IPS-15b (cell line): Measurements from ENCODE around the gene COL4A3.
"Not testable (repeated sequence)": the region's sequence is repeated elsewhere in the genome, so short reads cannot be mapped to it uniquely, and the experiment has no call there.

Experiments
- H3K27me3 ChIP-seq: one replicate; pipeline ENCODE4 v1.6.1; 2013; ENCODE audit warnings: low read length; ENCODE audit not compliant: control insufficient read depth, insufficient read depth
- H3K36me3 ChIP-seq: one replicate; pipeline ENCODE4 v1.6.1; 2013; ENCODE audit warnings: low read length; ENCODE audit not compliant: control insufficient read depth, insufficient read depth
- H3K4me1 ChIP-seq: one replicate; pipeline ENCODE4 v1.6.1; 2013; ENCODE audit warnings: mild to moderate bottlenecking, low read length; ENCODE audit not compliant: control insufficient read depth, insufficient read depth
- H3K4me3 ChIP-seq: one replicate; pipeline ENCODE4 v1.5.1; 2013; ENCODE audit warnings: low read depth, low read length
- H3K9ac ChIP-seq: one replicate; pipeline ENCODE4 v1.6.1; 2013; ENCODE audit warnings: low read depth, mild to moderate bottlenecking, low read length
- H3K9me3 ChIP-seq: one replicate; pipeline ENCODE4 v1.6.1; 2013; ENCODE audit warnings: mild to moderate bottlenecking, low read length; ENCODE audit not compliant: control insufficient read depth, insufficient read depth

The COL4A3 gene

DNA sequence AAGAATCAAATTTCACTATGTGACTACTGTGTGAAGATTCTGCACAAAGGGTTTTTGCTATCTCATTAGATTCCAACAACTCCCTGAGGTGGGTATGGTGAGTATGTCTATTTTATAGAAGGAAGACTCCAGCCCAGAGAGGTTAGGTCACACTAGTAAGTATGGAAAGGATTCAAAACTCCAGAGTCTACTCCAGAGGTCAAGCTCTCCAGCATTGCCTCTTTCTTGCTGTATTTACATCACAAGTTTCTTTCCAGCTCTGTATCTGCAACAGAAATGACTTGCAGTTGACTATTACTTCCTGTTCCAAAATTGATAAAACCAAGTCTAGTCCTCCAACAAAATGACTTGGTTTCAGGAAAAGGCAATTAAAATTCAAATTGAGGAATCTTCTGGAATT lies 2.5 kb upstream of the COL4A3 start:
- Histone ChIP-seq H3K9ac (no peak overlapping the region), H3K4me3 (no peak overlapping the region), H3K4me1 (no peaks in the 10 kb centered on the region), H3K27me3 (peaks cover 52% of the 10 kb centered on the region), H3K36me3 (no peaks in the 10 kb centered on the region), H3K9me3 (no peaks in the 10 kb centered on the region)

DNA sequence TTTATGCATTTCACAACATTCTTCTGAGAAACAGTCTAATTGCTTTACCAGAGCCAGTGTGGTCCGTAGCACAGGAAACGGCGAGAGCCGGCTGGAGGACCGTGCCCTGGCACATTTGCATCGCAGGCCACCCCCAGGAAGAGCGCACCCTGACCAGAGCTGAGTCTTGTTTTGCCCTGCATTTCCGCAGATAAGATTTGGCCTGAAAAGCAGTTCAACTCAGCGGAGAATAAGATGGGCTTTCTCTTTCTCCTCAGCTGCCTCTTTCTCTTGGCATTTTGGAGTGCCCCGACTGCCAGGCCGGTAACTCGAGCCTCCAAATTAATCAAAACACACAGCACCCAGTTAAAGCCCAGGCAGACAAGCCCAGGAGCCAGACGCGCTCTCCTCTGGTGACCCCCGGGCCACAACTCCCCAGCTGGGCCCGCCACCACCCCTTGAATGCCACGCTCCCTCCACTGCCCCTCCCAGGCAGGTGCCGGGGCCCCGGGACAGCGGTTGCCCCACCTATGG lies 883 bp upstream of the COL4A3 start:
- Histone ChIP-seq H3K4me3 (peak overlapping the region; percentile 59), H3K9ac (no peak overlapping the region), H3K4me1 (no peaks in the 10 kb centered on the region), H3K9me3 (no peaks in the 10 kb centered on the region), H3K27me3 (peaks cover 52% of the 10 kb centered on the region), H3K36me3 (no peaks in the 10 kb centered on the region)

DNA sequence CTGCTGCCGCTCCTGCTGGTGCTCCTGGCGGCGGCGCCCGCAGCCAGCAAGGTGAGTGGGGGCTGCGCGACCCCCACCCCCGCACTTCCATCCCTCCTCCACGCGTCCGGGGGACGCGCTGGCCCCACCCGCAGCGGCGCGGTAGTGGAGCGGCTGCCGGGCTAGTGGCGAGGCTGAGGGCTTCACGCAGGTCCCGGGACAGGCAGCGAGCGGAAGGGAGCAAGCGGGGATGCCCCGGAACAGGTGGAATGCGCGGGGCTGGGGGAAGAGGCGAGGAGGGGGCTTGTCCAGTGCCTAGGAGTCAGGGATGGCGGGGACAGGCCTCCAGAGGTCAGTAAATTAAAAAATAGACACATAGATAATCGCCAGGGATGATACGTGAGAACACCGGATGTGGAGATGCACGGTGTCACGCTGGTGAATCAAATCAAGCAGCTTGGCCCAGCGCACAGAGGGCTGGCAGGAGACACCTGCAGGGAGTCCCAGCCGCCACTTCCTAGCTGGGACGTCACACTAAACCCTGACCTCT lies 403 bp downstream of the COL4A3 start:
- Histone ChIP-seq H3K9me3 (no peaks in the 10 kb centered on the region), H3K4me1 (no peaks in the 10 kb centered on the region), H3K4me3 (peak overlapping the region; percentile 59), H3K27me3 (peaks cover 52% of the 10 kb centered on the region), H3K36me3 (no peaks in the 10 kb centered on the region), H3K9ac (no peak overlapping the region)

DNA sequence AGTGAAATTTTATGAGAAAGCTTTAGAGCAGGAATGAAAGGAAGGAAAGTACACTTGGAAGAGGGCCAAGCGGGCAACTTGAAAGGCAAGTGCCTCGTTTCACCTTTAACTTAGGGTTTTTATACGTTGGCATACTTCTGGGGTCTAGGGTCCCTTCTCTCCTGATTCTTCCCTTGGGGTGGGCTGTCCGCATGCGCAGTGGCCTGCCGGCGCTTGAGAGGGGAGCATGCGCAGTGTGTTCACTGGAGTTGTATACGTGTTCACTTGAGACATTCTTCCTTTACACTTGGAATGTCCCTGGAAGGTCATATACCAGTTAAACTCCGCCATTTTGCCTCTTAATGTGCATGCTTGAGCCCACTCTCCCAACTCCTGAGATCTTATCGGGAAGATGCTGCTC lies 7.4 kb downstream of the COL4A3 start:
- not testable (repeated sequence) for H3K4me3 ChIP-seq

DNA sequence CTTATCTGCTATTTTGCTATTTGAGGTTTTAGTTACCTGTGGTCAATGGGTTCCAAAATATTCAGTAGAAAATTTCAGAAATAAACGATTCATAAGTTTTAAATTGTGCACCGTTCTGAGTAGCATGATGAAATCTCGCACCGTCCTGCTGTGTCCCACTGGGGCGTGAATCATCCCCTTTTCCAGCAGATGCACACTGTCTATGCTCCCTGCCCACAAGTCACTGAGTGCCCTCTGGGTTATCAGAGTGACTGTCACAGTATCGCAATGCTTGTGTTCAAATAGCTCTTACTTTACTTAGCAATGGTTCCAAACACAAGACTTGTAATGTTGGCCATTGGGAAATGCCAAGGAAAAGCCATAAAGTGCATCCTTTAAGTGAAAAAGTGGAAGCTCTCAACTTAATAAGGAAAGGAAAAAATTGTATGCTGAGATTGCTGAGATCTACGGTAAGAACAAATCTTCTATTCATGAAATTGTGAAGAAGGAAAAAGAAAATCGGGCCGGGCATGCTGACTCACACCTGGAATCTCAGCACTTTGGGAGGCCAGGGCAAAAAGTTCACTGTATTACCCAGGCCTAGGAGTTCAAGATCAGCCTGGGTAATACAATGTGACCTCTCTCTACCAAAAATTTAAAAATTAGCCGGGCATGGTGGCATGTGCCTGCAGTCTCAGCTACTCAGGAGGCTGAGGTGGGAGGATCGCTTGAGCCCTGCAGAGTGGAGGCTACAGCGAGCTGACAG lies 13.3 kb downstream of the COL4A3 start:
- Histone ChIP-seq H3K27me3 (no peaks in the 10 kb centered on the region), H3K9me3 (no peaks in the 10 kb centered on the region), H3K36me3 (no peaks in the 10 kb centered on the region), H3K4me1 (no peaks in the 10 kb centered on the region), H3K9ac (no peak overlapping the region), H3K4me3 (no peak overlapping the region)

More for the DNA sequence above, 7.4 kb downstream of the COL4A3 start:
- not testable (repeated sequence) for H3K27me3 ChIP-seq, H3K36me3 ChIP-seq, H3K9me3 ChIP-seq, H3K4me1 ChIP-seq, H3K9ac ChIP-seq

DNA sequence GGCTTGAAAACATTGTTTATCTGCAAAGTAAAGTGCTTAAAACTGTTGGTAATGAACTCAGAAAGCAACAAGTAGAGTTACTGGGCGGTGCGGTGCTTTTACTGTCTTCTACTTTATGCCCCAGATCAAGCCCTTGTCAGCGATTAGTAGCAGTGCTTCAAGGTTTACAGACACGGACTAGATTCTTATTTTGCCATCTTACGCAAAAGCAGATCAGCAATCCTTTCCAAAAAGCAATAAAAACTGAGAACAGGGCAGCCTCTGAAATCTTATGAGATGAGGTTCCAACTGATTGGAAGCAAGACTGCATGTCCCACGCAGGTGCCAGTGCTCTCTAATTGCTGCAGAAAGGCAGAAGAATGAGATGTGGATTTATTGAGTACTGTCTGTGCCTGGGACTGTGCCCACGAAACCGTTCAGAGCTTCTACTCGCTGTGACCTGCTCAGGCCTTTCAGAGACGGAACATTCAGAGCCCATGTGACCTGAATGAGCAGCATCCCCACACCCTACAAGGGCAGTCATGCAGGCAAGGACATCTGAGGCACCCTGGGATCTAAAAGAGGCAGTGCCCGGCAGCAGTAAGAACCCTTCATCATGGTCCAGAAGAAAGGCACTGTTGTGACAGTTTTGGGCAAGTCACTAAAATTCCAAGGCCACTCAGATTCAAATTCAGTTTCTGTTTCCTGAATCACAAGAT lies 15.7 kb downstream of the COL4A3 start:
- Histone ChIP-seq H3K4me1 (no peaks in the 10 kb centered on the region), H3K9ac (no peak overlapping the region), H3K27me3 (no peaks in the 10 kb centered on the region), H3K36me3 (no peaks in the 10 kb centered on the region), H3K4me3 (no peak overlapping the region), H3K9me3 (no peaks in the 10 kb centered on the region)

DNA sequence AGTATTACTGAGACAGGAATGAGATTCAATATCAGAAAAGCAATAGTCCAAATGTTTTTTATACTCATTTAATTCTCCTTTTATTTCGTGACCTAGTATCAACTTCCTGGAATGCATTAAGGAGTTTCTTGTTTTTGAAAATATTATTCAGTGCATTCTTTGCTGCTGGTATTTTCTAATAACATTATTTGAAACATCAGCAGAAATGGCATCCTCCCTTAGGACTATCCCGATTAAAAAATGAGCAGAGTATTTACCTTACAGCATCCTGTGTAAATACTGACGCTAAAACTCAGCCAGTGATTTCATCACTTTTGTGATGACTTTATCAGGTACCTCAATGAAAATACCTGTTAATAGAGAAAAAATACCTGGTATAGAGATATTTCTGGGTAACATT lies 16.3 kb downstream of the COL4A3 start:
- Histone ChIP-seq H3K27me3 (no peaks in the 10 kb centered on the region), H3K4me1 (peaks cover 5% of the 10 kb centered on the region), H3K9me3 (no peaks in the 10 kb centered on the region), H3K4me3 (no peak overlapping the region), H3K9ac (no peak overlapping the region), H3K36me3 (no peaks in the 10 kb centered on the region)

DNA sequence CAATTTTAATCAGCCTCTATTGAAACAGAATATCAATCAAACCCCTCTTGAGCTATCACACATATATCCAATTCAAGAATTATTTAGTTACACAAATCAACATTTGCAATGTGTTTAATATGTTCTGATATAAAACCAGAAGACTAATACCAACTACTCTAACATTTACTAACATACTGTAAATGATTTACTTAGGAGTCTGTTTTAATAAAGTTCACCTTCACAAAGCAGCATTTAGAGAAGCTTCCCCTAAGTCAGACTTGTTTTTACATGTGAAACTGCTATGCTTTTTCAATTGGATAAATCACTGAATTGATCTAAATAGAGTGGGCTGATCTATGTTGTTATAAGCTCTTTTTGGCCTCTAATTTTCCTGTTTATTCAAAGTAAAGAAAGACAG lies 18.3 kb downstream of the COL4A3 start:
- H3K36me3 ChIP-seq, result no peaks in the 10 kb centered on the region

DNA sequence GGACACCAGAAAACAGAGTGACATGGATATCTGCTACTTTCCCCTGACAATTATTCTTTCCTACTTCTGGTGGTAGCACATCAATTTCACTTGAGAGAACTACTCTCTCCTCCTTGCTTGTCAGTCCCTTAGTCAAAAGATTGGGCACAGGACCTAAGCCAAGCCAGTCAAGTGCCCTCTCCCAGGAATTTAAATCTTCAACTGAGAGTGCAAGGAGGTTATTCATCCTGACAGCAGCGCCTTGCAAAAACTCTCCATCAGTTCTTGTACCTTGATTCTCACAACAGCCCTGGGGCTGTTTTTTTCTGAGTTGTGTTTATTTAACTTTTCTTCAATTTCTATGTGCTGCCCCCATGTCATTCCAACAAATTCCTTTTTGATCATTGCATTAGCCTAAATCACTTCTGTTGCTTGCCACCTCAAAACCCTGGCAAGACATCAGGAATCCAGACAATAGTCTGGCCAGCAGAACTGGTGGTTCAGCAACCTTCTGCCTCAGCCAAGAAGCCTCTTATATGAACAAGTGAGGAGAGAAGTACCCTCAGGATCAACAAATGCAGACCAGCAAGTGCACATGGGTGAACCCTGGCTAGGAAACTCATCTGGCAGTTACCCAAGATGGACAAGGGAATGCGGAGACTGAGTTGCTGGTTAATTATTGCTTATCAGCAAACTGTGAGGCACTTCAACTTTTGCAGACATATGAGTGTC lies 19.4 kb downstream of the COL4A3 start:
- Histone ChIP-seq H3K27me3 (no peaks in the 10 kb centered on the region), H3K4me1 (peaks cover 9% of the 10 kb centered on the region), H3K36me3 (no peaks in the 10 kb centered on the region), H3K9me3 (no peaks in the 10 kb centered on the region), H3K4me3 (no peak overlapping the region), H3K9ac (no peak overlapping the region)

More for the DNA sequence above, 18.3 kb downstream of the COL4A3 start:
- H3K9ac ChIP-seq, result no peak overlapping the region
- H3K4me1 ChIP-seq, result peaks cover 7% of the 10 kb centered on the region
- no peaks in the 10 kb centered on the region for H3K27me3 ChIP-seq
- no peak overlapping the region for H3K4me3 ChIP-seq
- H3K9me3 ChIP-seq, result no peaks in the 10 kb centered on the region

DNA sequence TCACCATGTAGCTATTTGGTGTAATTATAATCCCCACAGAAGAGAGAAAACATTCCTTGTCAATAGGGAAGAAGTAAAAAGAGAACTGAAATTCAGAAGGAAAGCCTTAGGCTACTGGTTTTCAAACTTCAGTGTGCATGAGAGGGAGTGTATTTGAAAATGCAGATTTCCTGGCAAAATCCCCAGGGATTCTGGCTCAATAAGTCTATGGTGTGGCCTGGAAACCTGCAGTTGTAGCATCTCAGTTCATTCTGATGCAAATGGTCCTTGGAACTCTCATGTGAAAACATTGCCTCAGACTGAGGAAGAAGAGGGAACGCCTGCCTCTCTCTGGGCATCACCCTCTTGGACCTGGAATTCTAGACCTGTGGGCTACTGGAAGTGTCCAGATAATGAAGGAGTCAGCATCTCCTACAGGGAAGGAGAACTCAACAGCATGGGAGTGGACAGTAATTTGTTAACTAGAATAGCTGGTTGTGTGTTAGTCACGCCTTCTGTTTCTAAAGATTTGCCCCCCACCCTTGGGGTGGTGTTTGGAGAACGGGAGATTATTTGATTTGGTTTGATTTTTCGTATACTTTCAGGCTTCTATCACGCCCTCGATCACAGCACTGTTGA lies 21.3 kb downstream of the COL4A3 start:
- Histone ChIP-seq H3K4me1 (peaks cover 9% of the 10 kb centered on the region), H3K36me3 (no peaks in the 10 kb centered on the region), H3K9me3 (no peaks in the 10 kb centered on the region), H3K4me3 (no peak overlapping the region), H3K9ac (no peak overlapping the region), H3K27me3 (peaks cover 2% of the 10 kb centered on the region)

DNA sequence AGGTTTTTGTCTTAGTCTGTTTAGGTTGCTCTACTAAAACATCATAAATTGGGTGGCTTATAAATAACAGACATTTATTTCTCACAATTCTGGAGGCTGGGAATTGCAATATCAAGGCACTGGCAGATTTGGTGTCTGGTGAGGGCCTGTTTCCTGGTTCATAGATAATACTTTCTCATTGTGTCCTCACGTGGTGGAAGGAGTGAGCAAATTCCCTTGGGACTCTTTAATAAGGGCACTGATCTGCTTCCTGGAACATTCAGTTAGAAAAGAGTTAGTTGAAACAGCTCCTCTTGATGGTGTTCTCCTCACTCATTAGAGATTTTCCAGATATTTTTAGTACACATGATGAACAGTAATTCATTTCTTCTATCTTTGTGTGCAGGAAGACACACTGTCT lies 22.3 kb downstream of the COL4A3 start:
- Histone ChIP-seq H3K27me3 (peaks cover 2% of the 10 kb centered on the region), H3K4me1 (peaks cover 9% of the 10 kb centered on the region), H3K4me3 (no peak overlapping the region), H3K9me3 (no peaks in the 10 kb centered on the region), H3K36me3 (no peaks in the 10 kb centered on the region), H3K9ac (no peak overlapping the region)
